GM12878 (cell line): ENCODE measurements around the gene CGB5. TPM values are rescaled to one million over a fixed set of nuclear protein-coding genes. Genes with fewer than 3 reads are reported as not detected.
A peak's percentile ranks its signal among the peaks of the same experiment; 100 is the strongest.
"Not testable (repeated sequence)": the region's sequence is repeated elsewhere in the genome, so short reads cannot be mapped to it uniquely, and the experiment has no call there.

Experiments used
- ATAC-seq: fragments of 200-7000 bp; cut with Tn5 transposase; 3 replicates; pipeline ENCODE4 v1.9.1; 2020; ENCODE audit warnings: mild to moderate bottlenecking, moderate library complexity
- BruUV-seq: library from RNA; stranded (reverse); fragments of 400-500 nt; replicated peaks from 2 replicates; lab custom pipeline; 2021; lab: Mats Ljungman, UMichigan
- CTCF ChIA-PET: fragments of 300-600 bp; sonication (Branson Sonifier 250); formaldehyde crosslinking; extraction: SDS; loops from one replicate; lab custom pipeline; 2021; ENCODE audit warnings: inconsistent platforms; lab: Yijun Ruan, JAX
- POLR2A ChIA-PET: fragments of 350-600 bp; formaldehyde crosslinking; extraction: SDS; loops from one replicate; lab custom pipeline; 2021; ENCODE audit warnings: inconsistent platforms; lab: Charles Lee
- RAD21 ChIA-PET: fragments of 300-600 bp; sonication (Branson Sonifier 250); formaldehyde crosslinking; loops from one replicate; lab custom pipeline; 2023; ENCODE audit warnings: antibody characterized with exemption; ENCODE audit not compliant: unreplicated experiment; lab: Charles Lee
- SMC1A ChIA-PET: fragments of 300-600 bp; sonication (Branson Sonifier 250); formaldehyde crosslinking; loops from one replicate; lab custom pipeline; 2023; ENCODE audit not compliant: unreplicated experiment, uncharacterized antibody; lab: Charles Lee
- DNase-seq: peaks from one replicate; pipeline ENCODE4 v3.0.0-alpha.2; 2011; ENCODE audit warnings: low read depth, low spot score
- FAIRE-seq: peaks from 3 replicates; lab custom pipeline; 2011; peaks lifted over from hg19 to GRCh38; lab: Jason Lieb, UNC
- H2AFZ ChIP-seq: 2 replicates; pipeline ENCODE4 v1.6.0; 2011; ENCODE audit warnings: low read depth, low read length, control low read depth; ENCODE audit not compliant: control insufficient read depth
- H3K27ac ChIP-seq: 2 replicates; pipeline ENCODE4 v1.5.1; 2011; ENCODE audit warnings: control low read depth; ENCODE audit not compliant: control insufficient read depth, insufficient read depth
- H3K27me3 ChIP-seq, 2 experiments: replicated peaks in 1 of 2; 2 replicates each; pipeline versions ENCODE4 v1.6.0 to v1.6.1; 2011; ENCODE audit warnings: low read length in 1 of 2; ENCODE audit not compliant: control insufficient read depth in 2 of 2, insufficient read depth in 2 of 2
- H3K36me3 ChIP-seq, 2 experiments: 2 replicates each; pipeline ENCODE4 v1.5.1; 2011; ENCODE audit warnings: low read length in 1 of 2; ENCODE audit not compliant: control insufficient read depth in 2 of 2, insufficient read depth in 2 of 2
- H3K4me1 ChIP-seq: 2 replicates; pipeline ENCODE4 v1.6.1; 2011; ENCODE audit warnings: mild to moderate bottlenecking, low read length, moderate library complexity, mixed read lengths; ENCODE audit not compliant: control insufficient read depth, insufficient read depth
- H3K4me2 ChIP-seq: 2 replicates; pipeline ENCODE4 v1.6.0; 2011; ENCODE audit warnings: control low read depth; ENCODE audit not compliant: control insufficient read depth, insufficient read depth
- H3K4me3 ChIP-seq: fragments of 200-600 bp; sonication (generic); 2 replicates; pipeline ENCODE4 v1.5.1; 2016
- H3K79me2 ChIP-seq: 2 replicates; pipeline ENCODE4 v1.6.0; 2011; ENCODE audit warnings: low read length; ENCODE audit not compliant: control insufficient read depth, insufficient read depth
- H3K9ac ChIP-seq: 2 replicates; pipeline ENCODE4 v1.8.0; 2011; ENCODE audit warnings: low read length, control low read depth, mixed read lengths; ENCODE audit not compliant: control insufficient read depth, insufficient read depth
- H3K9me3 ChIP-seq: replicated peaks from 3 replicates; pipeline ENCODE4 v1.5.1; 2011; ENCODE audit warnings: mild to moderate bottlenecking, low read length; ENCODE audit not compliant: control insufficient read depth, insufficient read depth
- H4K20me1 ChIP-seq: 2 replicates; pipeline ENCODE4 v1.6.0; 2011; ENCODE audit not compliant: control insufficient read depth, insufficient read depth
- ATF3 ChIP-seq: IDR thresholded peaks from 2 replicates; pipeline ENCODE4 v1.6.1; 2011; ENCODE audit warnings: low read depth, mild to moderate bottlenecking, low read length, moderate library complexity, borderline replicate concordance; ENCODE audit errors: extremely low read depth
- NBN ChIP-seq: fragments of 450-650 bp; IDR thresholded peaks from 2 replicates; pipeline ENCODE4 v1.6.1; 2016
- NRF1 ChIP-seq: conservative IDR thresholded peaks from 2 replicates; pipeline ENCODE4 v1.6.1; 2011; ENCODE audit warnings: mild to moderate bottlenecking, low read depth, low read length, improper control_type of control experiment
- SMAD1 ChIP-seq: fragments of 450-650 bp; IDR thresholded peaks from 2 replicates; pipeline ENCODE4 v1.6.1; 2018; ENCODE audit warnings: mild to moderate bottlenecking, low read depth; ENCODE audit not compliant: partially characterized antibody
- ZBTB4 ChIP-seq: fragments of 450-650 bp; formaldehyde crosslinking; IDR thresholded peaks from 2 replicates; pipeline ENCODE4 v1.4.0; 2022; ENCODE audit warnings: mild to moderate bottlenecking, moderate library complexity
- WGBS: methylation state at CpG from one replicate; pipeline ENCODE4 v1.1.6; 2016; ENCODE audit warnings: low lambda C conversion rate; ENCODE audit not compliant: insufficient replicate concordance, insufficient coverage; ENCODE audit errors: missing lambda C conversion rate; 5-methylcytosine and 5-hydroxymethylcytosine counted together
- in situ Hi-C: fragments of 300-500 bp; cut with MboI; formaldehyde crosslinking; loops from 9 replicates; pipeline ENCODE4 v1.14.3; 2018; ENCODE audit warnings: mixed read lengths
- intact Hi-C: fragments of 100-400 bp; cut with micrococcal nuclease; formaldehyde crosslinking; loops from one replicate; pipeline ENCODE4 v1.14.2; 2022; ENCODE audit not compliant: unreplicated experiment
- polyA plus RNA-seq, 11 experiments: library from polyadenylated mRNA; depleted of rRNA in 4 of 11; unstranded in 6 of 11; stranded (reverse) in 5 of 11; fragments of >200 nt; fragmentation: Nextera tagmentation in 4 of 11; fragmentation: Illumina TruSeq in 1 of 11; extraction: Ambion mirVana in 4 of 11; extraction: Trizol in 1 of 11; gene quantifications; 1 replicate in 1 of 11; 2 replicates in 10 of 11; pipeline versions ENCODE4 v1.2.1 to v1.2.3, GENCODE V29; 2011 to 2016; ENCODE audit warnings: inconsistent platforms in 2 of 11, missing spikeins in 2 of 11, low read depth in 1 of 11
- total RNA-seq, 4 experiments: library from RNA; depleted of rRNA in 3 of 4; stranded (reverse); fragments of >200 nt in 3 of 4; fragmentation: Illumina TruSeq in 1 of 4; extraction: Trizol in 1 of 4; gene quantifications; 2 replicates each; pipeline versions ENCODE4 v1.2.1 to v1.2.3, GENCODE V29; 2013 to 2021
- TF ChIP-seq, protein P1 (sequence below): fragments of 150-350 bp; IDR thresholded peaks from 2 replicates; pipeline ENCODE4 v1.6.1; 2016; ENCODE audit warnings: low read depth, low read length

The CGB5 gene
- total and polyA plus RNA-seq, 10 of the 15 experiments (the other 5 are each of a cell fraction or from before 2014, with no cell fraction given) = not detected

DNA sequence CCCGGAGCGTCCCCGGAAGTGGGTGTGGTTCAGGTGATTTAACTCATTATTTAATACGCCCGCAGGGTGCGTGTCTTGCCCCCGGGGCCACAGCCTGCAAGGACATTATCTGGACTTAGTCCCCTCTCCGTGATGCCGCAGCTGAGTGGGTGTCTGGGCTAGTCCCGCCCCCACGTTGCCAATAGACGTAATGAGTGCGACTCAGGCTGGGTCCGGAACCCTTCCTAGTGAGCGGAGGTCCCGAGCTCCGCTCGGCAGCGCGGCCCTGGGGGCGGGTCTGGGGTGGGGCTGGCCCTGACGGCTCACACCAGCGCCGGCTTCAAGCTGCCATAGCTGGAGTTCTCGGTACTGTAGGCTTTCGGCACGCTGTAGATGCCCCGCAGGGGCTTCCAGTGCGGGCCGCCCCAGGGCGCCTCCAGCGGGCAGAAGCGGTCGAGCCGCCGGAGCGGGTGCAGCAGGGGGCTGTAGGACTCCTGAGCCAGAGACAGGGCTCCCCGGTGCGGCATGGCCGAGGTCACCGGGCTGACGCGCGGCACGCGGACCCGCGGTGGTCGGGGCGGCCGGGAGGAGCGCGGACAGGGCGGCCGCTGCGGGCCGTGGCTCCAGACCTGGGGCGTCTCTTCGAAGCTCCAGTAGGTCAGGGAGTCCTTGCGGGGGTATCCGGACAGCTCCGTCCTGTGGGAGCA lies 25.8 kb upstream of the CGB5 start (continued):
- TF ChIP-seq, protein P1, sequence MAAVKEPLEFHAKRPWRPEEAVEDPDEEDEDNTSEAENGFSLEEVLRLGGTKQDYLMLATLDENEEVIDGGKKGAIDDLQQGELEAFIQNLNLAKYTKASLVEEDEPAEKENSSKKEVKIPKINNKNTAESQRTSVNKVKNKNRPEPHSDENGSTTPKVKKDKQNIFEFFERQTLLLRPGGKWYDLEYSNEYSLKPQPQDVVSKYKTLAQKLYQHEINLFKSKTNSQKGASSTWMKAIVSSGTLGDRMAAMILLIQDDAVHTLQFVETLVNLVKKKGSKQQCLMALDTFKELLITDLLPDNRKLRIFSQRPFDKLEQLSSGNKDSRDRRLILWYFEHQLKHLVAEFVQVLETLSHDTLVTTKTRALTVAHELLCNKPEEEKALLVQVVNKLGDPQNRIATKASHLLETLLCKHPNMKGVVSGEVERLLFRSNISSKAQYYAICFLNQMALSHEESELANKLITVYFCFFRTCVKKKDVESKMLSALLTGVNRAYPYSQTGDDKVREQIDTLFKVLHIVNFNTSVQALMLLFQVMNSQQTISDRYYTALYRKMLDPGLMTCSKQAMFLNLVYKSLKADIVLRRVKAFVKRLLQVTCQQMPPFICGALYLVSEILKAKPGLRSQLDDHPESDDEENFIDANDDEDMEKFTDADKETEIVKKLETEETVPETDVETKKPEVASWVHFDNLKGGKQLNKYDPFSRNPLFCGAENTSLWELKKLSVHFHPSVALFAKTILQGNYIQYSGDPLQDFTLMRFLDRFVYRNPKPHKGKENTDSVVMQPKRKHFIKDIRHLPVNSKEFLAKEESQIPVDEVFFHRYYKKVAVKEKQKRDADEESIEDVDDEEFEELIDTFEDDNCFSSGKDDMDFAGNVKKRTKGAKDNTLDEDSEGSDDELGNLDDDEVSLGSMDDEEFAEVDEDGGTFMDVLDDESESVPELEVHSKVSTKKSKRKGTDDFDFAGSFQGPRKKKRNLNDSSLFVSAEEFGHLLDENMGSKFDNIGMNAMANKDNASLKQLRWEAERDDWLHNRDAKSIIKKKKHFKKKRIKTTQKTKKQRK = no peak
- TF ChIP-seq SMAD1 (no peak), ATF3 (no peak), ZBTB4 (CRISPR knock-in tag) (no peak), NBN (no peak), NRF1 (no peak)

DNA sequence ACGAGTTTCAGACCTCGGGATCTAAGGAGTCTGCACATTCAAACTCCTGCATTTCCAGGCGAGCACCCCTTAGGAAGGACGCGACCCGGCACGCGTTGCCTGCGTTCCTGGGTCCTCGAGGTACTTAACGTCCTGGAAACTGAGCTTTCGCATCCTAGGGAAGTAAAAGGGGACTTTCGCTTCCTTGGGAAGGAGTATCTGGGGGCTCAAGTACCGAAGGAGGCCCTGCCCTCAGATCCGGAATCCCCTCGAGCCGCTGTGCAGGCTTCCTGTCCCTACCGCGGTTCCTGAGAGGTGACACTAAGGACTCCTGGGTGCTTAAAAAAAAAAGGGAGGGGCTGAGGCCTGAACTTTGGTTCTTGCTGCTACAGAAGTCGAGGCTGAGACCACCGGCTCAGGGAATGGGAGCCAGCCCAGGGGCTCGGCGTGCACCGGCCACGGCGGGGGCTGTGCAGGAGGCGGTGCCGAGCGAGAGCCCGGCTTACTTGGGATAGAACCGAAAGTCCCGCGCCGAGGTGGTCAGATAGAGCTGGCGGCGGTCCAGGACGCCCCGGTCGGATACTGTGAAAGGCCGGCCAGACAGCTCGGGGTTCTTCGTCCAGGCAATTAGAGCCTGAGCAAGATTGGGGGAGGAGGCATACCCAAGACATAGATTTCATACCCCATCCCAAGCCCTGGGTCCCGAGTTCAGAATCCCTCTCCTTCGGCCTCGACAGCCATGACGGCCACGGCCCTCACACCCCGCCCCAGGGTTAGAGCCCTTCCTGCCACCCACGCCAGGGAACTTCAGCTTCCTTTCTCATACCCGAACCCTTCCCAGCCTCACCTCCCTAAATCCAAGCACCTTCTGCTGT lies 25.0 kb upstream of the CGB5 start:
- intact Hi-C loops, BruUV-seq: not testable (repeated sequence)

More for the DNA sequence above, 25.0 kb upstream of the CGB5 start:
- H3K27me3 ChIP-seq, H2AFZ ChIP-seq, H3K36me3 ChIP-seq, in situ Hi-C loops, H3K79me2 ChIP-seq, SMC1A ChIA-PET, H3K9ac ChIP-seq, H3K27ac ChIP-seq, H3K9me3 ChIP-seq, RAD21 ChIA-PET, H4K20me1 ChIP-seq, DNase-seq, FAIRE-seq: not testable (repeated sequence)
- ATAC-seq = 0 out of 3 replicates have a peak, but pooled peaks have one; percentile 8
- 10% methylated on average over 30 of the region's 50 CpGs for WGBS
- H3K4me2 ChIP-seq = peak overlapping the region; percentile 82
- H3K4me3 ChIP-seq = peak overlapping the region; percentile 58; the same call in 1 of the 2 replicates
- H3K4me1 ChIP-seq = peaks cover 15% of the 10 kb centered on the region
- CTCF ChIA-PET = interaction anchor here (0.8 to 3.1 kb wide), 4 partner anchors 21 to 88 kb away, joined by 3 to 14 read pairs (median 4); partner anchors contain the start of genes GYS1 and RUVBL2
- POLR2A ChIA-PET = interaction anchor here (0.6 kb wide), 1 partner anchor 483 kb away, joined by 6 read pairs; no protein-coding TSS in a partner anchor
